H54 (cell line): ENCODE results near the gene PTPRK.
A peak's percentile ranks its signal among the peaks of the same experiment; 100 is the strongest.

ENCODE experiments used
- DNase-seq: peaks from one replicate; pipeline ENCODE4 v3.0.0; 2011; ENCODE audit warnings: low spot score, mixed read lengths; ENCODE audit not compliant: insufficient read length
- FAIRE-seq: peaks from 3 replicates; lab custom pipeline; 2011; peaks lifted over from hg19 to GRCh38; lab: Jason Lieb, UNC
- POLR2A ChIP-seq: IDR thresholded peaks from 2 replicates; pipeline ENCODE4 v1.6.1; 2011; ENCODE audit warnings: low read depth, mild to moderate bottlenecking, low read length

PTPRK gene

DNA sequence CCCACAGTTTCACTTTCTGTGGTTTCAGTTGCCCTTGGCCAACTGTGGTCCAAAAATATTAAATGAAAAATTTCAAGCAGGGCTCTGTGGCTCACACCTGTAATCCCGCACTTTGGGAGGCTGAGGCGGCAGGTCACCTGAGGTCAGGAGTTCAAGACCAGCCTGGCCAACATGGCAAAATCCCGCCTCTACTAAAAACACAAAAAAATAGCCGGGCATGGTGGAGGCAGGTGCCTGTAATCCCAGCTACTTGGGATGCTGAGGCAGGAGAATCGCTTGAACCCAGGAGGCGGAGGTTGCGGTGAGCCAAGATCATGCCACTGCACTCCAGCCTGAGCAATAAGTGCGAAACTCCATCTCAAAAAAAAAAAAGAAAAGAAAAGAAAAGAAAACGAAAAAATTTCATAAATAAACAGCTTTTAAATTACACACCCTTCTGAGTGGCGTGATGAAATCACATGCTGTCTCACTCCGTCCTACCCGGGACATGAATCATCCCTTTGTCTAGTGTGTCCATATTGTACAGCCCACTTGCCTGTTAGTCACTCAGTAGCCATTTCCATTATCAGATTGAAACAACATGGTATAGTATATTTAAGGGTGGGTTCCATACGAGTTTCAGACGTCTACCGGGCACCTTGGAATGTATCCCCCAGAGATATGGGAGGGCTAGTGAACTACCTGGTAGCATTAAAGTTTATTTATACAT is 11.7 kb downstream of the PTPRK start:
- FAIRE-seq, result peak; percentile 71
- peak; percentile 15 for DNase-seq
- no peak for TF ChIP-seq POLR2A

DNA sequence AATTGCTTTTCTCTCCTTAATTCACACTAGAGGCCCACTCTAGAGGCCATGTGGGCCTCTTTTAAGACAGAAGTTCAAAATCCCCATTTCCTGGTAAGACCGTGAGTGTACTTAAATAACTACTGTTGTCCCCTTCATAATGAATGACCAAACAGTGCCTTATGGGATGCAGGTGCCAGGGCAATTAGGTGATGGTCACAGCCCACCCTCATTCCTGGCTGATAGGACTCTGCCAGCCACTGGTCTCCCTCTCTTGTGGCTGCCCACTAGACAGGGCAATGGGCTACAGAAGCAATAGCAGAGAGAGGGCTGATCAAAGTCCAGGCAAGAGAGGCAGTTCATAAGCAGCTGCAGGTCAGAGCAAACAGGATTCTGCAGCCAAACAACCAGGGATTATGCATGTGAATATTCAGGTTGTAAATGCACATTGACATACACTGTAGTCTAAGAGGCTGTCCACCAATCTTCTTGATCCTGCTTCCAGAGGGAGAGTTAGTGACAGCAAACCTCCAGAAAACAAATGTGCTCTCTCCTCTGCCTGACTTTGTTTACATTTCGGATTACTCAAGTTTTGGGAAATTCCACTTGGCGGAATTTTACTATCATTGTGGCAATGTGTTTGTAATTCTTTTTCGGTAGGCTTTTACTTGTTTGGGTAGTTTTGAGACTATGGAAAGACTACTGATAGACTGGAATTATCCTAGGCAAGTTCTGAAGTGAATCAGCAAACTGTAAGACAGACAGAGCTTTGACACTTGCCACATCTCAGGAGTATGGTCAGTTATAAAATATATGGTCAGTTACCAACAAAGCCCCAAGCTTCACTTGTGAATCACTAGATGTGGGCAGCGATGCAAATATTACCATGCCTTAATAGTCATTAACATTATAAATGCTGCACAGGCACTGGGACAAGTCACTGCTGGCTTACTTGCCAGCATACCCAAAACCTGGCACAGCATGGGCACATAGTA is 12.8 kb downstream of the PTPRK start:
- DNase-seq, result no peak
- FAIRE-seq, result peak; percentile 66
- TF ChIP-seq POLR2A, result no peak

DNA sequence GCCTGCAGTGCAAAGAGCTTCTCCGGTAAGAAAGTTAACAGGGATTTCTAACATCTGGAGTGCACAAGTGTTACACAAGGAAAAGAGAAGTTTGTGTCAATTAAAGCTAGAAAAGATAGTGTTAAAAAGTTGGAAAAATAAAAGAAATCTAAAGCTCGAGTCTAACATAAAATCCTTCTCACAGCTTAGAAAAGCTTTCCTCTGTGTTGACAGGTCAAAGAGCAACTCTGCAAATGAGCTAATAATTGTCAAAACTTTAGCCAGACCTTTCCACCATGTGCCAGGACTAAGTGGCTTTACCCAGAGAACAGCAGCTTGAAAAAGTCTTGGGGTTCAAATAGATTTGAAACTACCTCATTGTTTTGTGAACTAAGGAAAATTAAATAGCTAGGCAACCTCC is 14.8 kb downstream of the PTPRK start:
- DNase-seq, result no peak
- no peak for TF ChIP-seq POLR2A
- no peak for FAIRE-seq

DNA sequence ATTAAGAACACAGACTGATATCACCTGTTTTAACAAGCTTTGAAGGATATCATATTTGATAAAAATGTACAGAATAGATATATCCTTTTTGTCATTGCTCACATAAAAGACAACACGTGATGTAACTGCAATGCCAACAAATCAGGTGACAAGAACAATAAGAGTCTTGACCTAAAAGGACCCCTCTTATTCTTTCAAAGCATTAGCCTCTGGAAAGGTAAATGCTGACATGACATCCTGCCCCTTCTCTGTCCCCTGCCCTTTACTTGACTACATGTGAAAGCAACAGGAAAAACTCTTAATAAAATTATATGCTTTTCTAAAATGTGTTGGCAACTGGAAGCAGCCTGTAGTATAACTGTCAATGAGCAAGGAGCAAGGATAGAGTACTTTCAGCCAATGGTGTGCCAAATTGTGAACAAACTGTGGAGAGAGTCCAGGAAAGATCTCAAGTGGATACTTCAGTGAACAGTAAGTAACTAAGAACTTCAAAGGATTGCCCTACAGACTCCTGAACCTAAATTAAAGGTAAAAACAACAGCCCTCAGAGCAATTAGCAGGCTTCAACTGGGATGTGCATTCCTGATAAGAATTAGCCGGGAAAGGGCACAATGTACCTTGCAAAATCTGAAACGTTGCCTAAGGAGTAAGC is 16.3 kb downstream of the PTPRK start:
- TF ChIP-seq POLR2A, result no peak
- DNase-seq, result no peak
- FAIRE-seq, result no peak

DNA sequence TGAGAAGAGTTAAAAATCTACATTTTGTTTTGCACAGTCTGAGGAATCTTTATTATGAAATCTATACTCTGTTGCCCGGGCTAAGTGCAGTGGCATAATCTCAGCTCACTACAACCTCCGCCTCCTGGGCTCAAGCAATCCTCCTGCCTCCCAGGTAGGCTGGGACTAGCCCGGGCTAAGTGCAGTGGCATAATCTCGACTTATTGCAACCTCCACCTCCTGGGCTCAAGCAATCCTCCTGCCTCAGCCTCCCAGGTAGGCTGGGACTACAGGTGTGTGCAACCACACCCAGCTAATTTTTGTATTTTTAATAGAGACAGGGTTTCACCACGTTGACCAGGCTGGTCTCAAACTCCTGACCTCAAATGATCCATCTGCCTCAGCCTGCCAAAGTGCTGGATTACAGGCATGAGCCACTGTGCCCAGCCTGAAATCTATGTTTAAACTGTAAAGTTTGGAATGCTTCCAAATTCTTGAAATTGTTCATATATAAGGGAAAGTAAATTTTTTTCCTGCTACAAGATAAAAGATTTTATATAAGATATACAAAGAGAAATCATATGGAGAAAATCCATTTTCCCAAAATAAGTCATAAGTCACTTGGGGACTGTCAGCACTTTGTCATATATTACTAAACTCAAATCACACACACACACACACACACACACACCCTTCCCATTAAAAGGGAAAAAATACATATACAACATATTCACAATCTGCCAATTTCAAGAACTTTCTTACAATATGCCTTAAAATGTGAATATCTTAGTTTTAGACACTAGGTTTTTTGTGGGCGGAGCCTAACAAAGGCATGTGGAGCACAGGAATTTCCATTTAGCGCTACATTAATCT is 19.4 kb downstream of the PTPRK start:
- no peak for TF ChIP-seq POLR2A
- FAIRE-seq (no peak), DNase-seq (no peak)

DNA sequence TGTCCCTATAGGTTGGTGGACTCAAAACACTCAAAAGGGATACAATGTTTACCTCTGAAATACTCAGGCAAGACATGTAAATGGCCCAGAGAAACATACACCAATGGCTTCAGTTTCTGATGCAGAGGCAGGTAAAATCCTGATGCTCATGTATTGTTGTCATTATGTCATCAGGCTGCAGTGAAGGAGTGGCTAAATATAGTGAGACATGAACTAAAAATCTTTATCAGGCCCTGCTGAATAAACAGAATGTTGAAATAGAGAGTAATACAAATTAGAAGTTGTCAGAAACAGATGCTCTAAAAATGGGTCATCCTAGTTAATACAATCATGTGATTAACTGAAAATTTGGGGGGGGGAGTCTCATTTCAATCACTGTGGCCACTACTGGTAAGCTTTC is 20.4 kb downstream of the PTPRK start:
- TF ChIP-seq POLR2A, result no peak
- no peak for FAIRE-seq
- DNase-seq, result no peak

DNA sequence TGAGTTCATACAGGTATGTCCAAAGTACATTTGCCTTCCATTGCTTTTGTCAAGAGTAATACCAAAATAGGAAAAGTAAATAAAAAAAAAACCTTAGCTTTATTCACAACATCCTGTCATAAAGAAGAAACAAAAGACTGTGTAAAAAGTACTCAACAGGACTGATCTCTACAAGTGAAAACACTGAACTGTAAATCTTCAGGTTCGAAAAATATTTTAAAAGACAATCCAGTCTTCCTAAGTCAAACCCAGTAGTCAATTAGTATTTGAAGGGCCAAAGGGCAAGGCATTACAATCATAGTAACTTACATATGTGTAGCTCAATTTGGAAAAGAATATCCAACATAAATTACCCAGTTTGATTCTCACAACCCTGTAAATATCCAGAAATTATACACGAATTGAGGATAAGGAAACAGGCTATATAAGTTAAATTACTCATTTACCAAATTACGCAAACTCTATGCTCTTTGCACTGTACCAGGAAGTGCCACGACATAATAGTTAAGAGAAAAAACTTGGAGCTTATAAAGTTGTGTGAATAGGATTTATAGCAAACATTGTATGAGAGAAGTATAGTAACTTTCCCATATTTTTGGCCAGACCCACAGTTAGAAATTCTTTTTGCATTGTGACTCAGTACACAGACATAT is 21.2 kb downstream of the PTPRK start:
- FAIRE-seq, result no peak
- no peak for DNase-seq
- no peak for TF ChIP-seq POLR2A

DNA sequence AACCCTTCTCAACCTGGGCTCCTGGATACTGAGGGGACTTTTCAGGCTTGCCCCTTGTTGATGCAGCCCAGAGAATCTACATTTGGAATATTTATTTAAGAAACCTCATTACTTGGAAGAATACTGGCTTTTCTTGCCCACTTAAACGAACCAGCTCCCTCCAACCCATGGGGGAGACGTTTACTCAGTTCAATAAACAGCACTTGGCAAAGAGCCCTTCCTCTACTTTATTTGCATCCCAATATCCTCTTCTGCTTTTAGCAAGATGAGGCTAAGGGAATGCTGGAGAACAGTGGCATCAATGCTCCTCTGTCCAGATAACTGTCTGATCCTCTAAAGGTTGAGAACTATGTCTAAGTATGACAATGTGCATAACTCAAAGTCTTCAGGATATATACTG is 22.2 kb downstream of the PTPRK start:
- DNase-seq (no peak), FAIRE-seq (no peak)
- TF ChIP-seq POLR2A, result no peak

DNA sequence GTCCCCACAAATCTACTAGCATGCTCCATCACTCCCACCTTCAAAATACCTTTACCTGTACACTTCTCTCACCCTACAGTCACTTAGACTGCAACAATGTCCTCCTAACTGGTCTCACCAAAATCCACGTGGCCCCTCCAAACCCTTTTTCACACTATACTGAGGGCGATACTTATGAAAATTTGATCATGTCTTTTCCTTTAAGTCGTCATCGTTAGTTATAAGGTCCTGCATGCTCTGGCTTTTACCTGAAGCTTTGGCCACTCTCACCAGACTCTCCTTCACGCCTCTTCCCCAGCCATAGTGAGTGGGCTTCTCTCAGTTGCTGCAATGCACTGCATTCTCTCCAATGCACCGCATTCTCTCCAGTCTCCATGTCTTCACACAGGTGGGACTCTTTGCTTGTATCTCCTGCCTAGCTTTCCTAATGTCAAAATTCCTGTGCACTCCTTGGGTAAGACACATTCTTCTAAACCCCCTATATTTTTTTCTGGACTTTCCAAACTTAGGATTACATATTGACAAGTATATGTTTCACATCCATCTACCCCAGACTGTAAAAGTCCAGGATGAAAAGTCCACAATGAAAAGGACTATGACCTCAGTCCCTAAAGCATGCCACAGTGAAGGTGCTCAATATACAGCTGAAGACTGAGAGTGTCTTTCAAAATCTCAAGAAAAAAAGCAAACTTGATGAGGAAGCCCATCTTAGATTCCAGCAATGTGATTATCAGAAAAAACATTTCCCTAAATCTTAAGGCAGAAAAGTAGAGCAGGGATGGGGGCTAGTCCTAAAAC is 24.7 kb downstream of the PTPRK start:
- no peak for FAIRE-seq
- TF ChIP-seq POLR2A, result no peak
- no peak for DNase-seq

DNA sequence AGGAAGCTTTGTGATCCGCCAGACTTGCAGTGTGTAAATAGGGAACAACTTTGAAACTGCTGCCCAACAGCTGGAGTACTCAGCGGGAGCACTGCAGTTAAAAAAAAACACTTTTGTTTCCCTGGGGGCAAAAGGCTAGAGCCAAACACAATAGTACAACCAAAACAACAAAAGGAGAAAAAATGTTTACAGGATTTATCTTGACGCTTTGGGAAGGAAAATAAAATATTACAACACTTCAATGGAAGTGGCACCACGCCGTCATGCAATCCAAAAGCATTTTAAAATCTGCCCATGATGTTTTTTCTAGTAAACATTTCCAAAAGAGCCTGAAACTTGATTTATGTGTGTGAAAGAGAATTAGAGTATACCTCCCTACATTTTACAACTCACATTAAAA is 26.0 kb downstream of the PTPRK start:
- no peak for TF ChIP-seq POLR2A
- DNase-seq, result no peak
- no peak for FAIRE-seq

DNA sequence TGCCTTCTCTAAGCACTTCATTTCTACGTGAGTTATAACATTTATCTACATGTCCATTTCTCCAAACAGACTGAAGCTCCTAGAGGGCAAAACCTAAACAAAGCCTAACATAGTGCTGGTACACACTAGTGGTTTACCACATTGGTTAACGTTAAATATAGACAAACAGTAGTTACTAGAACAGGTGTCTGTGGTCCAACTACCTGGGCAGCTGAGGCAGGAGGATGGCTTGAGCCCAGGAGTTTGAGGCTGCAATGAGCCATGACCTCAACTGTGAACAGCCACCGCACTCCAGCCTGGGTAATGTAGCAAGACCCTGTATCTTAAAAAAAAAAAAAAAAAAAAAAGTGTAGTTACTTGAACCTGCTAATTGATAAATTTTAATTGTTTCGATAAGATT is 26.5 kb downstream of the PTPRK start:
- DNase-seq (no peak), FAIRE-seq (no peak)
- TF ChIP-seq POLR2A, result no peak

DNA sequence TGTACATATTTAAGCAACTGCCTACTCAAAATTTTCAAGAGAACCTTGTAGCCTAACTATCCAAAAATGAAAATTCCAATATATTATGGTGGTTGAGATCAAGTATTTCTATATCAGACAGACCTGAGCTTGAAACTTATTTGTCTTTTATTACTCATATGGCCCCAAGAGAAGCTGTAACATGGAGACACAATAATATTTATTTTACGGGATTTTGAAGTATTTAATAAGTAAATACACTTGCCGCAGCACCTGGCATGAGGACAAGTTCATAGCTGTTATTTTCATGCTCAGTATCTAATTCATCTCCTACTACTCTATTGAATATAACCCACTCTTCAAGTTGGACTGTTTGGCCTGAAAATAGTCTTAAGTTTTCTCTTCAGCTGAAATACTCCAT is 28.0 kb downstream of the PTPRK start:
- no peak for TF ChIP-seq POLR2A
- no peak for FAIRE-seq
- DNase-seq, result no peak
